EH (cell line): ENCODE results near the gene BMAL1.

ENCODE experiments used
- DNase-seq: peaks from one replicate; pipeline ENCODE4 v3.0.0-alpha.2; 2015; ENCODE audit warnings: low read depth

Gene BMAL1

GRCh38 chr11:13317293-13318080 lies 39.9 kb downstream of the BMAL1 start:
- DNase-seq, result no peak

DNA sequence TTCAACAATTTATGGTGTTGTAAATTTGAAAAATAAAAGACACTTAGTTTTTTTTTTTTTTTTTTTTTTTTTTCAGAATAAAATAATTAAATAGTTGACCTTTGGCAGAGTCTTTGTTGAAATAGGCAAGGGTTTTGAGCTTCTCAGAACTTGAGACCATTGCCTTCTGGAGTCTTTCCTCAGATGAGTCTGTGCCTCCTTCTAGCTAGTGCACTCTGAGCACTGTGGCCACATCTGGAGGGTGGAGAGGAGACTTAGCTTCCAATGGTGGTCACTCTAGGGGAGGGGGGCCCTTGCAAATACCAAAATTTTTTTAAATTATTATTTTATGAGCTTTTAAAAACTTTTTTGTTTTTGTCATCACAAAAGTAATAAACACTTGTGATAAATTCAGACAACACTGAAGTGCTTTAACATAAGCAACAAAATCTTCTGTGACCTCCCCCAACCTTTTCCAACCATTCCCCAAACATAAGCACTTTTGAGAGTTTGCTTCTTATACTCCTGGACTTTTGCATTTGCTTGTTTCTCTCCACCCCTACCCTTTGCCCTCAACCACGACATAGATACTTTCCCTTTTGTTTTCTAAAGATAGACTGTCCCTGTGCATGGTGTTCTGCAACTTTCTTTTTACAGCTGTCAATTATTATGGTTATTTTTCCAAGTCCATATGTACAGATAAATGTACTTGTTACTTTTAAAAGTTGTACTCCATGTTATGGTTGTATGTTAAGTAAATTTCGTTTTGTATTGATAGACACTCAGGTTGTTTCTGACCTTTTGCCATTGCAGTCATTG lies 41.1 kb downstream of the BMAL1 start:
- DNase-seq, result no peak

DNA sequence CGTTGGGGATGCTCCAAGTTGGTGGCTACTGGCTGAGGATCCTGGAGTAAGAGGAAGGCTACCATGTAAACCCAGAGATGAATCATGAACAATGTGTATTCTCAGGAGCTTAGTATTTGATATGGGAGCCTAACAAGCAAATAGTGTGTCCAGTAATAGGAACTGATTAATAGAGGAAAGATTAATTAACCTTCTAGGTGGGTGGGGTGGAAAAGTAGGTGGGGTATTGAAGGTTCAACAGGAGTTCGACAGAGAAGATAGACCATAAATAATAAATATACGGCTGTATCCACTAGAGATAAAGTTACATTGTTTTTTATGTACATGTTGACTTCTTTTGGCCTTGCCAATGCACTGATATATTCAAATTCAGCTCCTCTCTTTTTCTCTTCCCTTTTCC lies 43.1 kb downstream of the BMAL1 start:
- DNase-seq, result no peak

GRCh38 chr11:13321431-13321830 lies 43.8 kb downstream of the BMAL1 start:
- no peak for DNase-seq

- peak; percentile 36 for DNase-seq
Observed at GRCh38 chr11:13324141-13324540, 46.6 kb downstream of the BMAL1 start.

GRCh38 chr11:13324709-13325108 lies 47.1 kb downstream of the BMAL1 start:
- no peak for DNase-seq

DNA sequence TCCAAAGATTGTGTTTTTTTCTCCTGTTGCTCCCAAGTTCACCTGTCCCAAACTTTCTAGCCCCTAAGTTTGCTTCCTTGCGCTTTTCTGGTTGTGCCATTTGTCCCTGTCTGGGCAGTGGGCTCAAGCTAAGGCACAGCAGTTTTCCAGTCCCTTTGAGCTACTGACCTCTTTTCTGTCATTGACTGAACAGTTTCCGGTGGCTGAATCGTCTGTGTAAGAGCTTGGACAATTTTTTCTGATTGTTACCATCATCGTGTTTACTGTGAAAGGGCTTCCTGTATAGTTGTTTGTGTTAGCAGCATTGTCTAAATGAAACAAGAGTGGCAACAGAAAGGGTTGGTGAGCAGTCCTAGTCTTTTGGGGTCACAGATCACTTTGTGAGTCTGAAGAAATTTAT lies 49.8 kb downstream of the BMAL1 start:
- DNase-seq, result no peak

DNA sequence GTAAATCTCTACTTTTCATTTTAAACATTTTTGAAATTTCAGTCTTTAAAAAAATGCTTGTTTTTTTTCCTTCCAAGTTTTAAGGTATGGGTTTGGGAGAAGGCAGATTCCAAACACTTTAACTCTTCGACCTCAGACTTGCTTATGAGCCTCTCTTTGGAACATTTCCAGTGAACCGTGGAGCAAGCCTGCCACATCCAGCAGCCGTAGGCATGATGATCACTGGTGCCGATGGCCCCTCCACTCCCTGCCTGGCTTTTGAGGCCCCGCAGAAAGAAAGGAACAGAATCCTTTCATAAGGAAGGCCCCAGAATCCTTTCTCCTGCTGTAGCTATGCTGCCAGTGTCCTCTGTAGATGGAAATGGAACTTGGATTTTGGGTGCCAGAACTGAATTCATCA lies 50.7 kb downstream of the BMAL1 start:
- no peak for DNase-seq

DNA sequence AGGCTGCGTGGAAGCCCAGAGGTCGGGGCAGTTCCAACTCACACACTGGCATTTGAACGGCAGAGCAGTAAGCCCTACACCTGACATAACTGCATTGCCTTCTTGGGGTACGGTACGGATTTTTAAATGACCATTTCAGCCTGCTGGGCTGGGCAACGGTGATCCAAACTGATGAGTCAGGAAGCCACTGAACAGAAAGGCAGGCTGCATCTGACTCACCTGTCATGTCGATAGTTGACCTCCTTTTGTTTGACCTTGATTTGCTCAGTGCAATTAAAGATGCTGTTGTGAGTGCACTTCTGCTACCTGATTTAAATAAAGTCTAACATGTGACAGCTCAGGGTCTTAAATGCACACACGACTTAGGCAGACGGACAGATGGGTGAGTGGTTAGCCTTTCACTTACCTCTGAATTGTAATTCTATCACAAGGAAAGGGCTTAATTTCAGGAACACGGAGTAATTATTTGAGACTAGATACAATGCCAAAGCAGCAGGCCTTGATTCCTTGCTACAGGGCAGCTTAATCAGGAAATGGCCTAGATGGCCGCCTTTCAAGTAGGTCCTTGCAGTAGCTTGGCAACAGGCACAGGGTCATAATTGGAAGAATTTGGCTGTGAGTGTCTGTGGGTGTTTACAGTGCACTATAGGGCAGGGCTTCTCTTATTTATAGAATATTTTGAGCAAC lies 52.2 kb downstream of the BMAL1 start:
- peak; percentile 31 for DNase-seq

DNA sequence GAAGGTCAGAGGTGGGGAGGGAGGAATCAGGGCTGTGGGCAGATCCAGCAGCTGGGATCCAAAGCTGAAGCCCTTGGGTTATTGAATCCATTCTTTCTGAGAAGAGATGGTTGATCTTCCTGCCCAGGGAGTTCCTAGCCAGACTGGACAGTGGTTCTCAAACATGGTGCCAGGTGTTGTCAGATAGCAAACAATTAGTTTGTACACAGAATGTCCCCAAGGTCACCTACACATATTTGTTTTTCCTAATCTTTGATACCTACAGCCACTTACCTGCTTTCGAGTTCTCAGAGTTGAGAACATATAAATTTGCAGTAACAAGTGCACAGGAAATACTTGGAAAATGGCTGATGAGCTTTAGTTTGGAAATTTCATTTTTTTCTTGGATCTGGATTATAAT lies 54.5 kb downstream of the BMAL1 start:
- DNase-seq, result no peak

GRCh38 chr11:13333456-13333957 lies 55.9 kb downstream of the BMAL1 start:
- DNase-seq, result no peak

- DNase-seq, result no peak
Observed at GRCh38 chr11:13334034-13334786, 56.6 kb downstream of the BMAL1 start.

DNA sequence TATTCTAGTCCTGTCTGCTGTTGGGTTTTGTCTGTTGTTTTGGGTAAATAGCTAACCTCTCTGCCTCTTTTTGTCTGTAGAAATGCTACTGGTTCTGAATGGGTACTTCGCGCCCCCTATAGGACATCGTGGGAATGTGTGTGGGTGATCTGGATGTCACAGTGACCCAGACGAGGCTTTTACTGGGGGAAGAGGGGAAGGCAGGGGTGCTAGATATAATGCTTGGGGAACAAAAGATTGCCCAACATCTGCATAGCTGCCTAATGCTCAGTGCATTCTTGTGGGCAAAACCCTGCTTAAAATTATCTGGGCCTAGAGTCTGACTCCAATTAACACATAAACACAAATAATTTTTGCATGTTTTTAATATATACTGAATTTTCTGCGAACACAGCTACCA lies 57.7 kb downstream of the BMAL1 start:
- DNase-seq, result peak; percentile 76

- DNase-seq, result no peak
Observed at GRCh38 chr11:13336246-13336878, 58.8 kb downstream of the BMAL1 start.

- DNase-seq, result peak; percentile 79
Observed at GRCh38 chr11:13338019-13338426, 60.4 kb downstream of the BMAL1 start.

GRCh38 chr11:13338427-13339069 lies 61.0 kb downstream of the BMAL1 start:
- DNase-seq, result peak; percentile 77

- DNase-seq, result peak; percentile 92
Observed at GRCh38 chr11:13339195-13340153, 61.9 kb downstream of the BMAL1 start.

DNA sequence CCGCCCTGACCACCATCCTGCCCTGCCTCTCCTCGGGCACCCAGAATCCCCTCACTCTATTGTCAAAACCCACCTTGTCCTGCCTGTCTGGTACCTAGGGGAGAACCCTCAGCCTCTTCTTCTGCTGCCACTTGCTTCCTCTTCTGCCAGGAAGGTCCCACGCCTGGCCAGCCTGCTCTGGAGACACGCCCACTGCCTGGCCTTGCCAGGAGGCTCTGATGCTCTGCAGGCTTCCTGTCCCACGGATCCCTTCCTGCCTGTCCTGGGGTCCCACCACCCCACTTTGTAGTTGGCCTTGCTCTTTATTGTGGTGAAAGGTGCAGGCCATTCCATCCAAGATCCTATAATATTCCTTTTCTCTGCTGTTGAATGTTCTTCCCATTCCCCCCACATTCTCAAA lies 63.4 kb downstream of the BMAL1 start:
- no peak for DNase-seq

- no peak for DNase-seq
Observed at GRCh38 chr11:13343067-13343466, 65.5 kb downstream of the BMAL1 start.
